ENCODE measurements around the gene ZNF638.

DNA sequence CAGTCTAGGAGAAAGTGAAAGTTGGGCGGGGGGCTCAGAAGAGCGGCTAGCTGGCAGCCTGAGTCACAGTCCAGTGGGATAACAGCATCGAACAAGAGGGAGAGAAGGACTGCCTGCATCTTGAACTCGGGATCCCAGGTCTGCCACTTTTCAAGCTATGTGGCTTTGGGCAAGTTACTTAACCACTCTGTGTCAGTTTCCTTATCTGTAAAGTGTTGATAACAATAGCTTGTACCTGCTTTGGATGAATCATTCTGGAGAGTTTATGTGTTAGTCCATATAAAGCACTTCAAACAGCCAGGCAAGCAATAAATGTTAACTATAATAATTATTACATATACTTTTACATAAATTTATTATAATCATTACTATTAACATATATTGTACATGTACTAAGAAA, 126.3 kb downstream of the ZNF638 start:
- TF ChIP-seq, protein P1, sequence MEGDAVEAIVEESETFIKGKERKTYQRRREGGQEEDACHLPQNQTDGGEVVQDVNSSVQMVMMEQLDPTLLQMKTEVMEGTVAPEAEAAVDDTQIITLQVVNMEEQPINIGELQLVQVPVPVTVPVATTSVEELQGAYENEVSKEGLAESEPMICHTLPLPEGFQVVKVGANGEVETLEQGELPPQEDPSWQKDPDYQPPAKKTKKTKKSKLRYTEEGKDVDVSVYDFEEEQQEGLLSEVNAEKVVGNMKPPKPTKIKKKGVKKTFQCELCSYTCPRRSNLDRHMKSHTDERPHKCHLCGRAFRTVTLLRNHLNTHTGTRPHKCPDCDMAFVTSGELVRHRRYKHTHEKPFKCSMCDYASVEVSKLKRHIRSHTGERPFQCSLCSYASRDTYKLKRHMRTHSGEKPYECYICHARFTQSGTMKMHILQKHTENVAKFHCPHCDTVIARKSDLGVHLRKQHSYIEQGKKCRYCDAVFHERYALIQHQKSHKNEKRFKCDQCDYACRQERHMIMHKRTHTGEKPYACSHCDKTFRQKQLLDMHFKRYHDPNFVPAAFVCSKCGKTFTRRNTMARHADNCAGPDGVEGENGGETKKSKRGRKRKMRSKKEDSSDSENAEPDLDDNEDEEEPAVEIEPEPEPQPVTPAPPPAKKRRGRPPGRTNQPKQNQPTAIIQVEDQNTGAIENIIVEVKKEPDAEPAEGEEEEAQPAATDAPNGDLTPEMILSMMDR (conservative IDR thresholded peaks at IDR 0.05 in 1 of 2, IDR thresholded peaks at IDR 0.05 in 1 of 2; ENCODE audit: extremely low read depth in 1 of 2, insufficient read depth in 1 of 2, low read depth in 1 of 2, low read length in 2 of 2): no peak
- no peak for TF ChIP-seq EZH2 (IDR thresholded peaks at IDR 0.05; ENCODE audit: borderline replicate concordance, low read length)

Measured in mammary epithelial cell (primary cell).